ENCODE measurements around the gene F7.

GRCh38 chr13:113152691-113152983 lies 47.0 kb downstream of the F7 start:
- TF ChIP-seq, protein P1, sequence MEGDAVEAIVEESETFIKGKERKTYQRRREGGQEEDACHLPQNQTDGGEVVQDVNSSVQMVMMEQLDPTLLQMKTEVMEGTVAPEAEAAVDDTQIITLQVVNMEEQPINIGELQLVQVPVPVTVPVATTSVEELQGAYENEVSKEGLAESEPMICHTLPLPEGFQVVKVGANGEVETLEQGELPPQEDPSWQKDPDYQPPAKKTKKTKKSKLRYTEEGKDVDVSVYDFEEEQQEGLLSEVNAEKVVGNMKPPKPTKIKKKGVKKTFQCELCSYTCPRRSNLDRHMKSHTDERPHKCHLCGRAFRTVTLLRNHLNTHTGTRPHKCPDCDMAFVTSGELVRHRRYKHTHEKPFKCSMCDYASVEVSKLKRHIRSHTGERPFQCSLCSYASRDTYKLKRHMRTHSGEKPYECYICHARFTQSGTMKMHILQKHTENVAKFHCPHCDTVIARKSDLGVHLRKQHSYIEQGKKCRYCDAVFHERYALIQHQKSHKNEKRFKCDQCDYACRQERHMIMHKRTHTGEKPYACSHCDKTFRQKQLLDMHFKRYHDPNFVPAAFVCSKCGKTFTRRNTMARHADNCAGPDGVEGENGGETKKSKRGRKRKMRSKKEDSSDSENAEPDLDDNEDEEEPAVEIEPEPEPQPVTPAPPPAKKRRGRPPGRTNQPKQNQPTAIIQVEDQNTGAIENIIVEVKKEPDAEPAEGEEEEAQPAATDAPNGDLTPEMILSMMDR (conservative IDR thresholded peaks at IDR 0.05; ENCODE audit: low read depth, low read length) = no peak
- TF ChIP-seq RFX5 (IDR thresholded peaks at IDR 0.05; ENCODE audit: low read depth, low read length) (no peak), POLR2A (IDR thresholded peaks at IDR 0.05; ENCODE audit: low read depth, low read length) (no peak), CEBPB (IDR thresholded peaks at IDR 0.05; ENCODE audit: low read depth, low read length) (no peak), BHLHE40 (IDR thresholded peaks at IDR 0.05; ENCODE audit: low read depth, low read length) (no peak), FOS (IDR thresholded peaks at IDR 0.05; ENCODE audit: low read depth, low read length) (no peak), MXI1 (IDR thresholded peaks at IDR 0.05; ENCODE audit: borderline replicate concordance, low read depth, low read length) (no peak), USF2 (IDR thresholded peaks at IDR 0.05; ENCODE audit: low read depth, low read length) (no peak), SMC3 (IDR thresholded peaks at IDR 0.05; ENCODE audit: low read depth, low read length) (no peak), MAZ (IDR thresholded peaks at IDR 0.05; ENCODE audit: borderline replicate concordance, low read depth, low read length) (no peak), CHD1 (IDR thresholded peaks at IDR 0.05; ENCODE audit: low read depth, low read length) (no peak), RAD21 (IDR thresholded peaks at IDR 0.05; ENCODE audit: low read length) (no peak), RCOR1 (IDR thresholded peaks at IDR 0.05; ENCODE audit: insufficient replicate concordance, low read length) (no peak)
- TF ChIP-seq, protein P2, sequence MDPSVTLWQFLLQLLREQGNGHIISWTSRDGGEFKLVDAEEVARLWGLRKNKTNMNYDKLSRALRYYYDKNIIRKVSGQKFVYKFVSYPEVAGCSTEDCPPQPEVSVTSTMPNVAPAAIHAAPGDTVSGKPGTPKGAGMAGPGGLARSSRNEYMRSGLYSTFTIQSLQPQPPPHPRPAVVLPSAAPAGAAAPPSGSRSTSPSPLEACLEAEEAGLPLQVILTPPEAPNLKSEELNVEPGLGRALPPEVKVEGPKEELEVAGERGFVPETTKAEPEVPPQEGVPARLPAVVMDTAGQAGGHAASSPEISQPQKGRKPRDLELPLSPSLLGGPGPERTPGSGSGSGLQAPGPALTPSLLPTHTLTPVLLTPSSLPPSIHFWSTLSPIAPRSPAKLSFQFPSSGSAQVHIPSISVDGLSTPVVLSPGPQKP (IDR thresholded peaks at IDR 0.05; ENCODE audit: borderline replicate concordance, low read depth, low read length) = no peak
